ENCODE data around the gene CAMTA1. TPM values are rescaled to one million over a fixed set of nuclear protein-coding genes. Genes with fewer than 3 reads are reported as not detected.
"Not testable (repeated sequence)": the region's sequence is repeated elsewhere in the genome, so short reads cannot be mapped to it uniquely, and the experiment has no call there.

Gene CAMTA1, protein sequence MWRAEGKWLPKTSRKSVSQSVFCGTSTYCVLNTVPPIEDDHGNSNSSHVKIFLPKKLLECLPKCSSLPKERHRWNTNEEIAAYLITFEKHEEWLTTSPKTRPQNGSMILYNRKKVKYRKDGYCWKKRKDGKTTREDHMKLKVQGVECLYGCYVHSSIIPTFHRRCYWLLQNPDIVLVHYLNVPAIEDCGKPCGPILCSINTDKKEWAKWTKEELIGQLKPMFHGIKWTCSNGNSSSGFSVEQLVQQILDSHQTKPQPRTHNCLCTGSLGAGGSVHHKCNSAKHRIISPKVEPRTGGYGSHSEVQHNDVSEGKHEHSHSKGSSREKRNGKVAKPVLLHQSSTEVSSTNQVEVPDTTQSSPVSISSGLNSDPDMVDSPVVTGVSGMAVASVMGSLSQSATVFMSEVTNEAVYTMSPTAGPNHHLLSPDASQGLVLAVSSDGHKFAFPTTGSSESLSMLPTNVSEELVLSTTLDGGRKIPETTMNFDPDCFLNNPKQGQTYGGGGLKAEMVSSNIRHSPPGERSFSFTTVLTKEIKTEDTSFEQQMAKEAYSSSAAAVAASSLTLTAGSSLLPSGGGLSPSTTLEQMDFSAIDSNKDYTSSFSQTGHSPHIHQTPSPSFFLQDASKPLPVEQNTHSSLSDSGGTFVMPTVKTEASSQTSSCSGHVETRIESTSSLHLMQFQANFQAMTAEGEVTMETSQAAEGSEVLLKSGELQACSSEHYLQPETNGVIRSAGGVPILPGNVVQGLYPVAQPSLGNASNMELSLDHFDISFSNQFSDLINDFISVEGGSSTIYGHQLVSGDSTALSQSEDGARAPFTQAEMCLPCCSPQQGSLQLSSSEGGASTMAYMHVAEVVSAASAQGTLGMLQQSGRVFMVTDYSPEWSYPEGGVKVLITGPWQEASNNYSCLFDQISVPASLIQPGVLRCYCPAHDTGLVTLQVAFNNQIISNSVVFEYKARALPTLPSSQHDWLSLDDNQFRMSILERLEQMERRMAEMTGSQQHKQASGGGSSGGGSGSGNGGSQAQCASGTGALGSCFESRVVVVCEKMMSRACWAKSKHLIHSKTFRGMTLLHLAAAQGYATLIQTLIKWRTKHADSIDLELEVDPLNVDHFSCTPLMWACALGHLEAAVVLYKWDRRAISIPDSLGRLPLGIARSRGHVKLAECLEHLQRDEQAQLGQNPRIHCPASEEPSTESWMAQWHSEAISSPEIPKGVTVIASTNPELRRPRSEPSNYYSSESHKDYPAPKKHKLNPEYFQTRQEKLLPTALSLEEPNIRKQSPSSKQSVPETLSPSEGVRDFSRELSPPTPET (N-terminal part only)
- 63.8 to 69.4 TPM (median 66.9 TPM) in 3 replicates for total RNA-seq
- long read RNA-seq, transcript CAMTA1-213 (3 exons, 538 nt), result minor isoform, 21 of 107 reads
- long read RNA-seq, transcript CAMTA1-202 (5 exons, 431 nt), result minor isoform, 7 of 107 reads
- long read RNA-seq, transcript CAMTA1-209 (4 exons, 863 nt), result minor isoform, 6 of 107 reads
- long read RNA-seq, transcript CAMTA1-208 (4 exons, 567 nt), result major isoform, 64 of 107 reads
- long read RNA-seq, partial matches to known transcripts, result 1 of 107 reads
- long read RNA-seq, other reads (novel, unspliced or antisense), result 8 of 107 reads

DNA sequence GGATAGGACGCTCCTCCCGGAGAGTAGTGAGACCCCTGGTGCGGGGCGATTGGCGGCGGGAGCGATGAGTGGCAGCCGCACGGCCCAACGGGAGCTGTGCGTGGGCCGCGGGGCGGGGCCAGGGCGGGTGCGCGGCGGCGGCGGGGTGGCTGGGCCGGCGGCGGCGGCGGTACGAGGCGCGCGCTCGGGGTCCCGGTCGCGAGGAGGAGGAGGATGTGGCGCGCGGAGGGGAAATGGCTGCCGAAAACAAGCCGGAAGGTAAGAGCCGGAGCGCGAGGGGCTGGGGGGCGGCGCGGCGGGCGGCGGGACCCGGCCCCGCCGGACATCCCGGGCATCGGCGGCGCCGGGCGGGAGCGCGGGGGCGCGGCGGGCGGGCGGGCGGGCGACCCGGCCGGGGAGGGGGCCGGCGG lies at the start of gene CAMTA1:
TSS of gene CAMTA1 (plus strand) at position 137 of the 410 bp plus-strand sequence. CDS start at position 214, 77 bp downstream.
- Mint-ChIP-seq H3K36me3 (ENCODE audit: low read depth) (no peaks in the 10 kb centered on the region), H3K27me3 (ENCODE audit: low read depth) (no peaks in the 10 kb centered on the region), H3K4me1 (ENCODE audit: low read depth) (peaks cover 43% of the 10 kb centered on the region), H3K4me3 (ENCODE audit: unreplicated experiment) (peak within 1 kb of the TSS; percentile 81), H3K27ac (ENCODE audit: unreplicated experiment) (peak within 1 kb of the TSS; percentile 98), H3K9me3 (ENCODE audit: low read depth) (no peaks in the 10 kb centered on the region)
- no peak for DNase-seq (ENCODE audit: low spot score)
- TF ChIP-seq, protein P1, sequence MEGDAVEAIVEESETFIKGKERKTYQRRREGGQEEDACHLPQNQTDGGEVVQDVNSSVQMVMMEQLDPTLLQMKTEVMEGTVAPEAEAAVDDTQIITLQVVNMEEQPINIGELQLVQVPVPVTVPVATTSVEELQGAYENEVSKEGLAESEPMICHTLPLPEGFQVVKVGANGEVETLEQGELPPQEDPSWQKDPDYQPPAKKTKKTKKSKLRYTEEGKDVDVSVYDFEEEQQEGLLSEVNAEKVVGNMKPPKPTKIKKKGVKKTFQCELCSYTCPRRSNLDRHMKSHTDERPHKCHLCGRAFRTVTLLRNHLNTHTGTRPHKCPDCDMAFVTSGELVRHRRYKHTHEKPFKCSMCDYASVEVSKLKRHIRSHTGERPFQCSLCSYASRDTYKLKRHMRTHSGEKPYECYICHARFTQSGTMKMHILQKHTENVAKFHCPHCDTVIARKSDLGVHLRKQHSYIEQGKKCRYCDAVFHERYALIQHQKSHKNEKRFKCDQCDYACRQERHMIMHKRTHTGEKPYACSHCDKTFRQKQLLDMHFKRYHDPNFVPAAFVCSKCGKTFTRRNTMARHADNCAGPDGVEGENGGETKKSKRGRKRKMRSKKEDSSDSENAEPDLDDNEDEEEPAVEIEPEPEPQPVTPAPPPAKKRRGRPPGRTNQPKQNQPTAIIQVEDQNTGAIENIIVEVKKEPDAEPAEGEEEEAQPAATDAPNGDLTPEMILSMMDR (IDR thresholded peaks at IDR 0.05), result no peak

DNA sequence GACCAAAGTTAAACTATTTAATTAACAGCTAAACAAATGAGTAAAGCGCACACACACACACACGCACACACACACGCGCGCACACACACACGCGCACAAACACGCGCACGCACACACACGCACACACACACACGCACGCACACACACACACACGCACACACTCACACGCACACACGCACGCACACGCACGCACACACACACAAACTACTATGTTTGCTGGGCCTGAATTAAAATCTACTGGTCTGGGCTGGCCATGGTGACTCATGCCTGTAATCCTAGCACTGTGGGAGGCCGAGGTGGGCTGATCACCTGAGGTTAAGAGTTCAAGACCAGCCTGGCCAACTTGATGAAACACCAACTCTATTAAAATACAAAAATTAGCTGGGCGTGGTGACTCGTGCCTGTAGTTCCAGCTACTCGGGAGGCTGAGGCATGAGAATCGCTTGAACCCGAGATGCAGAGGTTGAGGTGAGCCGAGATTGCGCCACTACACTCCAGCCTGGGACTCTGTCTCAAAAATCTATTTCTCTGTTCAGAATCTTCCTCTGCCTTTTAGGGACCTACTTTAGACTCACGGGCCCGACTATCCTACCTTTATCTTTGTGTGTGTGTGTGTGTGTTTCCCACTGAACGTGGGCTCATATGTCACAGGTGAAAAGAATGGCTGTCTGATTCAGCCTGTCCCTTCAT lies 46.1 kb upstream of the CAMTA1 start:
- Mint-ChIP-seq H3K27ac (ENCODE audit: unreplicated experiment) (no peak overlapping the region), H3K4me1 (ENCODE audit: low read depth) (peaks cover 15% of the 10 kb centered on the region), H3K9me3 (ENCODE audit: low read depth) (peaks cover 5% of the 10 kb centered on the region), H3K4me3 (ENCODE audit: unreplicated experiment) (no peak overlapping the region), H3K36me3 (ENCODE audit: low read depth) (no peaks in the 10 kb centered on the region), H3K27me3 (ENCODE audit: low read depth) (no peaks in the 10 kb centered on the region)
- no peak for DNase-seq (ENCODE audit: low spot score)
- TF ChIP-seq, protein P1 (IDR thresholded peaks at IDR 0.05), result no peak

DNA sequence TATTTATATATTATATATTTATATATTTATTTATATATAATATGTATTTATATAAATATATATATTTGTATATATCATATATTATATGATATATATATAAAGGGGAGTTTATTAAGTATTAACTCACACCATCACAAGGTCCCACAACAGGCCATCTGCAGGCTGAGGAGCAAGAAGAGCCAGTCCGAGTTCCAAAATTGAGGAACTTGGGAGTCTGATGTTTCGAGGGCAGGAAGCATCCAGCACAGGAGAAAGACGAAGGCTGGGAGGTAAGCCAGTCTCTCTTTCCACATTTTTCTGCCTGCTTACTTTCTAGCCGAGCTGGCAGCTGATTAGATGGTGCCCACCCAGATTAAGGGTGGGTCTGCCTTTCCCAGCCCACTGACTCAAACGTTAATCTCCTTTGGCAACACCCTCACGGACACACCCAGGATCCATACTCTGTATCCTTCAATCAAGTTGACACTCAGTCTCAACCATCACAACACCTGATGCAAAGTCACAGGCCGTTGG lies 42.5 kb upstream of the CAMTA1 start:
- not testable (repeated sequence) for H3K27ac Mint-ChIP-seq (ENCODE audit: unreplicated experiment); DNase-seq (ENCODE audit: low spot score); H3K36me3 Mint-ChIP-seq (ENCODE audit: low read depth); H3K27me3 Mint-ChIP-seq (ENCODE audit: low read depth); H3K9me3 Mint-ChIP-seq (ENCODE audit: low read depth); H3K4me3 Mint-ChIP-seq (ENCODE audit: unreplicated experiment)
- H3K4me1 Mint-ChIP-seq (ENCODE audit: low read depth), result peaks cover 12% of the 10 kb centered on the region

DNA sequence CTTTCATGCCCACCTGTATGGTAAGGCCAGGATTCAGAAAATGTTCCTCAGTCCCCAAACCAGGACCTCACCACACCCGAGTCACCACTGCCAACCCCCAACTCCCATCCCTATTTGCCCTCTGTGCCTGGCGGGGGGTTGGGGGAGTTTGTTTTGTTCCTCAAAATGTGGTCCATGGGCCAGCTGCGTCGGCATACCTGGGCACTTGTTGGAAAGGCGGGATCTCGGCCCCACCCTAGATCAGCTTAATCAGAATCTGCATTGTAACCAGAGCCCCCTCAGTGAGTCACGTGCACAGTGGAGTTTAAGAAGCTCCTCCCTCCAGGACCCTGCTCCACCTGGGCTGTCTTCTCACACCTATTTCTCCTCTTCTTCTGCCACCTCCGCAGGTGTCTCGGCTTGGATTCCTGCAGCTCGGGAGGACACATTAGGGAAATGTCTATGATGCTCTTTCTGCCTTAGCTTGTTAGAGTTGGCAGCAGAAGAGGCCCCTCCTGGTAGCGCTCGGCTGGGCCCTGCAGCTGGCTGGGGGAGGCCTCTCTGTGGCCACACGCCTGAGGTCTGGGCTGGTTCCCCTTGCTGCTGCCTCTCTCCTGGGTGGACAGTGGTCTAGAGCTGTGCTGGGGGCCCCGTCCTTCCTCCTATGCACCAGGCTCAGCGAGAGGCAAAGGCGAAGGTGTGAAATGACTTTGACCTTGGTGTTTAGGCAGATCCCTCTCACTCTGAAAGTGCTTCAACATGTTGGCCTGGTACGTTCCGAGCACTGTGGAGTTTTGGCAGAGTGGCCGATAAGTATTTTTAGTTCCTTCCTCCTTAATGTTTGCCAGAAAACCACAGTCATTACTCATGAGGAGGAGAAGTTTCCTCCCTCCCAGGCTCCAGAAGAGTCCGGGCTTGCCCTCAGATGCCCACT lies 41.8 kb upstream of the CAMTA1 start:
- Mint-ChIP-seq H3K4me1 (ENCODE audit: low read depth) (peaks cover 12% of the 10 kb centered on the region), H3K27me3 (ENCODE audit: low read depth) (peaks cover 16% of the 10 kb centered on the region), H3K9me3 (ENCODE audit: low read depth) (peaks cover 5% of the 10 kb centered on the region), H3K4me3 (ENCODE audit: unreplicated experiment) (no peak overlapping the region), H3K36me3 (ENCODE audit: low read depth) (peaks cover 2% of the 10 kb centered on the region), H3K27ac (ENCODE audit: unreplicated experiment) (peak overlapping the region; percentile 91)
- no peak for DNase-seq (ENCODE audit: low spot score)
- TF ChIP-seq, protein P1 (IDR thresholded peaks at IDR 0.05), result no peak
